ENCODE measurements around the gene PRPF19. TPM values are rescaled to one million over a fixed set of nuclear protein-coding genes. Genes with fewer than 3 reads are reported as not detected.

Gene PRPF19
- total RNA-seq, 1 experiment from 2014 or later = 115 TPM

DNA sequence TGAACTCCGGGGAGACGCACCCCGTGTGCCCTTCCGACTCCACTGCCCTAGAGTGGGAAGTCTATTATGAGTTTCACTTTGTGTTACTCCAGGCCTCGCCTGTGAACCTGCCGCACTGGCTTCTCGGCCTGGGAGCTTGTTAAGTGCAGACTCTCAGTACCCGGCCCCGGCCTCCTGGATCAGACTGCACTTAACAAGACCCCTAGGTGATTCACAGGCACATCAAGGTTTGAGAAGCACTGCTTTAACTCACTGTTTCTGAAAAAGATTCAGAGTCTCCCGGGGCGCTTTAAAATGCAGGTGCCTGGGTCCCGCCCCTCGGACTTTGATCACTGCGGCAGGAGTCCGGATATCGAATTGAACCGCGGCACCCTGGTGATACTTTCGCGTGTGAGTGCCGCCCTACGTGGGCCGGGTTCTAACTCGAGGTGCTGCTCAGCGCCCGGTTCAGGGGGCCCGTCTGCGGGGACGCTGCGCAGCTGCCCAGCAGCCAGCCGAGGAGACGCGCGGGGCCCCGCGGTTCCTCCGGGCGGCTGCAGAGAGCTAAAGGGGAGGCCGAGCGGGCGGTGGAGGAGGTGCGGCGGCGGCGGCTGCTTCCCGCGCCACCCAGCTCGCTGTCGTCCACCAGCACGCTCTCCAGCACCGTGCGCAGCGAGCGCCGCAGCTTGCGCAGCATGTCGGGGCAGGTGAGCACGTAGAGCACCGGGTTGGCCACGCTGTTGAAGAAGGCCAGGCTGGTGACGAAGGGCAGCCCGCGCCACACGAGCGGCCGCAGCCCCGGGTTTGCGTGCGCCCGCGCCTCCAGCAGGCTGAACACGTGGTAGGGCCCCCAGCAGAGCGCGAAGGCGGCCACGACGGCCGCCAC lies 54.0 kb downstream of the PRPF19 start:
- Mint-ChIP-seq H3K4me3 (ENCODE audit: unreplicated experiment) (no peak overlapping the region), H3K4me1 (ENCODE audit: insufficient read depth, unreplicated experiment) (no peaks in the 10 kb centered on the region), H3K27ac (ENCODE audit: low read depth, unreplicated experiment) (no peak overlapping the region), H3K36me3 (ENCODE audit: insufficient read depth, unreplicated experiment) (peaks cover 25% of the 10 kb centered on the region), H3K27me3 (ENCODE audit: insufficient read depth, unreplicated experiment) (no peaks in the 10 kb centered on the region), H3K9me3 (ENCODE audit: unreplicated experiment) (no peaks in the 10 kb centered on the region)
- no peak for DNase-seq (ENCODE audit: unreplicated experiment)
- TF ChIP-seq, protein P1, sequence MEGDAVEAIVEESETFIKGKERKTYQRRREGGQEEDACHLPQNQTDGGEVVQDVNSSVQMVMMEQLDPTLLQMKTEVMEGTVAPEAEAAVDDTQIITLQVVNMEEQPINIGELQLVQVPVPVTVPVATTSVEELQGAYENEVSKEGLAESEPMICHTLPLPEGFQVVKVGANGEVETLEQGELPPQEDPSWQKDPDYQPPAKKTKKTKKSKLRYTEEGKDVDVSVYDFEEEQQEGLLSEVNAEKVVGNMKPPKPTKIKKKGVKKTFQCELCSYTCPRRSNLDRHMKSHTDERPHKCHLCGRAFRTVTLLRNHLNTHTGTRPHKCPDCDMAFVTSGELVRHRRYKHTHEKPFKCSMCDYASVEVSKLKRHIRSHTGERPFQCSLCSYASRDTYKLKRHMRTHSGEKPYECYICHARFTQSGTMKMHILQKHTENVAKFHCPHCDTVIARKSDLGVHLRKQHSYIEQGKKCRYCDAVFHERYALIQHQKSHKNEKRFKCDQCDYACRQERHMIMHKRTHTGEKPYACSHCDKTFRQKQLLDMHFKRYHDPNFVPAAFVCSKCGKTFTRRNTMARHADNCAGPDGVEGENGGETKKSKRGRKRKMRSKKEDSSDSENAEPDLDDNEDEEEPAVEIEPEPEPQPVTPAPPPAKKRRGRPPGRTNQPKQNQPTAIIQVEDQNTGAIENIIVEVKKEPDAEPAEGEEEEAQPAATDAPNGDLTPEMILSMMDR (IDR thresholded peaks at IDR 0.05; ENCODE audit: unreplicated experiment) = no peak
- intact Hi-C loops (cut with micrococcal nuclease) = no loop called here
- no TSS peak for BruUV-seq (replicated peaks)
- CTCF ChIA-PET = interaction anchor here (1.1 kb wide), 1 partner anchor 10 kb away, joined by 5 read pairs; no protein-coding TSS in a partner anchor
- POLR2A ChIA-PET = no interaction called here

DNA sequence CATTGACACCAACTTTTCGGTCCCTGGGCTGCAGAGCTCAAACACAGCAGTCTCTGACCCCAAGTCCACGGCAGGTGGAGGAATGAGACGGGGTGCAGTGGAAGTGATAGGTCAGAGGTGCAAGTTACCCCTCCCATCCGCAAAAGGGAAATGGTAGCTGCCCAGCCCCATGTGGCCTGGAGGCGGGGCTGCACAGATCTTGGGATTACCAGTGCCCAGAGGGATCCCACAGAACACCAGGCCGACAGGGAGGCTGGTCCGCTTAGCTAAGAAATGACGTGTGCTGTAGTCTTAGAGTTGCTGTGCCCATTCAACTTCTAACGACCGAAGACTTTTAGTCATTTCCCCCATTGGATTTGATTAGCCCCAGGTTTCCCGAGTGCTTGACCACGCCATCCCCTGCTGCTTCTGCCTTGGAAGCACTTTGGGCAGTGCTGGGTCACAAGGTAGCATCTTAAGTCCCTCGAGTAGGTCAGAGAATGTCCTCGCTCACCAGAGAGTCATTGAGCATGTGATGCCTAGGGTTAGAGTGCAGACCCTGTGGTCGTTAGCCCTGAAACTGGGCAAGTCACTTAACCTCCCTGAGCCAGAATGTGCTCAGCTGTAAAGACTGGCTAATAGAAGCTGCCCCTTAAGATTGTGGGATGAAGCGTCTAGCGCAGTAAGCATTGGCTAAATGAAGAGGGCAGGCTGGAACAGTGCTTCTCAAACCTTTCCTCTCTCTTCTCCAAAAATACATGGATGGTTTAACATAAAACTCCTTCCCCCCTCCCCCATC lies 54.9 kb downstream of the PRPF19 start:
- CTCF ChIA-PET = interaction anchor here (1.1 to 1.2 kb wide), 3 partner anchors 9 to 20 kb away, joined by 3 to 6 read pairs (median 5); no protein-coding TSS in a partner anchor
- Mint-ChIP-seq H3K9me3 (ENCODE audit: unreplicated experiment) (no peaks in the 10 kb centered on the region), H3K27ac (ENCODE audit: low read depth, unreplicated experiment) (no peak overlapping the region), H3K36me3 (ENCODE audit: insufficient read depth, unreplicated experiment) (peaks cover 27% of the 10 kb centered on the region), H3K27me3 (ENCODE audit: insufficient read depth, unreplicated experiment) (no peaks in the 10 kb centered on the region), H3K4me1 (ENCODE audit: insufficient read depth, unreplicated experiment) (no peaks in the 10 kb centered on the region), H3K4me3 (ENCODE audit: unreplicated experiment) (no peak overlapping the region)
- POLR2A ChIA-PET = no interaction called here
- intact Hi-C loops (cut with micrococcal nuclease) = no loop called here
- DNase-seq (ENCODE audit: unreplicated experiment) = no peak
- TF ChIP-seq, protein P1 (IDR thresholded peaks at IDR 0.05; ENCODE audit: unreplicated experiment) = no peak
- BruUV-seq (replicated peaks) = no TSS peak

DNA sequence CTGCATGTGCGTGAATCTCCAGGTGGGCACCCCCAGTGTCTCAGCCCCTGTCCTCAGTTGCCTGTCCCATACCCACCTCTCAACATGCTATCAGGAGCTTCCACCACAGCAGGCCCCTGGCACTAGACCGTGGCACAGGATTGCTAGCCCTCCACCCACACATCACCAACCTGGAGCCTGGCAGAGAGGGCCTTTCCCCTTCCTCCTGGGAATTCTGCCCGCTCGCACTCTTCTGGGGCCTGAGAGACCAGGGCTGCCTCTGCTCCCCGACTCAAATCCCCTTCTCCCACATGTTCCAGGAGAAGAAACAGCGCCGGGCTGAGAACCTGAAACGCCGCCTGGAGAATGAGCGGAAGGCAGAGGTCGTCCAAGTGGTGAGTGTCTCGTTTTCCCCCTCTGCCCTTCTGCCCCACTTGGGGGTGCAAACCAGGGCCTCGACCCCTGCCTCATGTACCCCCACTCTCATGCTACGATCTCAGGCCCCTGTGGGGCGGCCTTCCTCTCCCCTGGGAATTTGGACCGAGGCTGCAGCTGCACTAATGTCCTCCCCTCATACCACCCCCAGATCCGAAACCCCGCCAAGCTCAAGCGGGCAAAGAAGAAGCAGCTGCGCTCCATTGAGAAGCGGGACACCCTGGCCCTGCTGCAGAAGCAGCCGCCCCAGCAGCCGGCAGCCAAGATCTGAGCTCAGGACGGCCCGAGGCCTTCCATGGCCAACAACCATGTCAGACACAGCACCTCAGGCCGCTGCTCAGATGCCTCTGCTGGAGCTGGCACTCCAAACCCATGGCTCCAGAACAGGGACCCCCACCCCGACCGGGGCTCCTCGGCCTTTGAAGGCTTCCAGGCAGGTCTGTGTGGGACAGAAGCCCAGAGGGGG lies 56.5 kb downstream of the PRPF19 start:
- Mint-ChIP-seq H3K4me3 (ENCODE audit: unreplicated experiment) (no peak overlapping the region), H3K27ac (ENCODE audit: low read depth, unreplicated experiment) (no peak overlapping the region), H3K9me3 (ENCODE audit: unreplicated experiment) (no peaks in the 10 kb centered on the region), H3K27me3 (ENCODE audit: insufficient read depth, unreplicated experiment) (no peaks in the 10 kb centered on the region), H3K4me1 (ENCODE audit: insufficient read depth, unreplicated experiment) (peaks cover 7% of the 10 kb centered on the region), H3K36me3 (ENCODE audit: insufficient read depth, unreplicated experiment) (peaks cover 41% of the 10 kb centered on the region)
- intact Hi-C loops (cut with micrococcal nuclease) = no loop called here
- DNase-seq (ENCODE audit: unreplicated experiment) = no peak
- POLR2A ChIA-PET = no interaction called here
- BruUV-seq (replicated peaks) = no TSS peak
- CTCF ChIA-PET = interaction anchor here (0.7 to 1.9 kb wide), 5 partner anchors 12 to 50 kb away, joined by 3 to 9 read pairs (median 6); no protein-coding TSS in a partner anchor
- TF ChIP-seq, protein P1 (IDR thresholded peaks at IDR 0.05; ENCODE audit: unreplicated experiment) = no peak
